K562 (cell line): ENCODE data around the gene GHSR.

Experiments
- HDGF ChIP-seq: fragments of 450-650 bp; IDR thresholded peaks from 2 replicates; pipeline ENCODE4 v1.6.1; 2016
- KLF1 ChIP-seq: fragments of 450-650 bp; IDR thresholded peaks from 2 replicates; pipeline ENCODE4 v1.6.1; 2016; ENCODE audit warnings: missing genetic modification characterization, missing compliant biosample characterization
- MXI1 ChIP-seq: IDR thresholded peaks from 2 replicates; pipeline ENCODE4 v1.6.1; 2011; ENCODE audit warnings: low read depth, mild to moderate bottlenecking, improper control_type of control experiment, low read length
- RBM22 ChIP-seq: fragments of 200-400 bp; formaldehyde crosslinking; IDR thresholded peaks from 2 replicates; pipeline ENCODE4 v1.6.1; 2018; ENCODE audit warnings: low read length, low read depth; ENCODE audit not compliant: poor library complexity, severe bottlenecking
- REST ChIP-seq, 2 experiments: fragments of 450-650 bp; formaldehyde crosslinking in 1 of 2; IDR thresholded peaks; 2 replicates each; pipeline versions ENCODE4 v1.4.0 to v1.6.1; 2014 to 2020; ENCODE audit warnings: mild to moderate bottlenecking in 2 of 2, borderline replicate concordance in 1 of 2, low read depth in 1 of 2
- RNF219 ChIP-seq: fragments of 250-450 bp; sonication (Bioruptor Pico); IDR thresholded peaks from 2 replicates; pipeline ENCODE4 v1.5.0; 2022; ENCODE audit warnings: mild to moderate bottlenecking
- TRIM24 ChIP-seq, 2 experiments: fragments of 450-650 bp; IDR thresholded peaks; 2 replicates each; pipeline ENCODE4 v1.6.1; 2016
- YY1 ChIP-seq, 3 experiments: IDR thresholded peaks; 2 replicates each; pipeline ENCODE4 v1.6.1; 2011; ENCODE audit warnings: low read length in 2 of 3, mild to moderate bottlenecking in 2 of 3, moderate library complexity in 2 of 3, borderline replicate concordance in 1 of 3, control low read depth in 1 of 3, low read depth in 1 of 3; ENCODE audit not compliant: insufficient read depth in 3 of 3, insufficient replicate concordance in 2 of 3, control insufficient read depth in 1 of 3, insufficient read length in 1 of 3; ENCODE audit errors: extremely low read depth in 1 of 3
- ZFPM2 ChIP-seq: fragments of 250-450 bp; sonication (Bioruptor Pico); IDR thresholded peaks from 2 replicates; pipeline ENCODE4 v1.5.1; 2022; ENCODE audit warnings: mild to moderate bottlenecking
- ZNF217 ChIP-seq: sonication (generic); formaldehyde crosslinking; IDR thresholded peaks from 2 replicates; pipeline ENCODE4 v1.8.0; 2022; ENCODE audit warnings: mild to moderate bottlenecking, missing genetic modification reagents

- TF ChIP-seq RNF219 (no peak), REST (IDR thresholded peaks at IDR 0.05; ENCODE audit: borderline replicate concordance) (no peak), REST (CRISPR knock-in tag; IDR thresholded peaks at IDR 0.05; ENCODE audit: low read depth) (no peak), ZFPM2 (no peak), TRIM24 (IDR thresholded peaks at IDR 0.05) (no peak), YY1 (IDR thresholded peaks at IDR 0.05; ENCODE audit: borderline replicate concordance in 1 of 3, control insufficient read depth in 1 of 3, extremely low read depth in 1 of 3, insufficient read depth in 3 of 3, insufficient read length in 1 of 3, insufficient replicate concordance in 2 of 3, low read depth in 1 of 3, low read length in 2 of 3) (no peak), MXI1 (no peak), ZNF217 (CRISPR knock-in tag) (no peak), RBM22 (no peak), HDGF (no peak), KLF1 (no peak)
Measured at GRCh38 chr3:172404237-172404962, 43.9 kb downstream of the GHSR start.
